Measurements from ENCODE around the gene ZRANB1. TPM values are rescaled to one million over a fixed set of nuclear protein-coding genes. Genes with fewer than 3 reads are reported as not detected.

ZRANB1 gene
- total and polyA plus RNA-seq, 2 of the 13 experiments (the other 11 are each of a cell fraction or from before 2014, with no cell fraction given): 10.3 to 19.6 TPM

DNA sequence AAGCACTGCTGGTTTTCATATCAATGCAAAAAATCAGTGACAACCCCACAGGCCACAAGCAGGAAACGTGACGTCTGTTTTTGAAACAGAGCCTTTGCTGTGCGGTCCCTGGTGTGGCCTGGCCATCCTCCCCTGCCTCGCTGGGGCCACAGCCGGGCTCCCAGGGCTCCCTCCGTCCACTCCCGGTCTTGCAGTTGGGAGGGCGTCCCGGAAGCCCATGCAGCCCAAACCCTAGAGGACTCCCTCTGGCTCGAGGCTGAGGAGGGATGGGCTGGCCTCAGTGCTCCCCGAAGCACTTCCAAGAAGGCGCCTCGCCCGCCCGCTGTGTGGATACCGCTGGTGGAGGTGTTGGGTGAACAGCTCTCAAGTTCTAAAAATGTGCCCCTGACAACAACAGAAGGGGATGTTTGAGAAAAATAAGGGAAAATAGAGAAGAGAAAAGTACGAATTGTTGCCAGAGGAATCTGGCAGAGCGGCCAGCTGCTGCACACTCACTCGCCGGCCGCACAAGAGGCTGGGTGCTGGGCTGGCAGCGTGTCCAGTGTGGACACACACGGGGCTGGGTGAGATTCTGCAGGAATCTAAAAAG, 73.5 kb downstream of the ZRANB1 start:
- Histone ChIP-seq H4K20me1 (ENCODE audit: insufficient read depth, low read length) (no peaks in the 10 kb centered on the region), H3K4me2 (ENCODE audit: low read depth, low read length) (no peak overlapping the region), H3K27ac (ENCODE audit: extremely low read length, insufficient read depth, low read length) (no peak overlapping the region), H3K4me3 (replicated peaks in 1 of 3; ENCODE audit: insufficient read depth in 1 of 3, low read depth in 2 of 3, low read length in 3 of 3) (no peak overlapping the region), H3K79me2 (ENCODE audit: insufficient read depth, low read length) (no peaks in the 10 kb centered on the region), H3K27me3 (ENCODE audit: control insufficient read depth in 1 of 2, insufficient read depth in 2 of 2, low read length in 2 of 2) (peaks cover 12 to 74% of the 10 kb centered on the region in 2 experiments), H3K9me3 (ENCODE audit: low read length) (peaks cover 5% of the 10 kb centered on the region; the same call in 1 of the 2 replicates), H2AFZ (ENCODE audit: low read length) (no peak overlapping the region), H3K9ac (ENCODE audit: insufficient read depth, low read depth, low read length) (no peak overlapping the region), H3K36me3 (replicated peaks in 1 of 2; ENCODE audit: control insufficient read depth in 1 of 2, insufficient read depth in 2 of 2, low read length in 2 of 2) (no peaks in the 10 kb centered on the region), H3K4me1 (ENCODE audit: insufficient read depth, low read length) (no peaks in the 10 kb centered on the region)
- 78% methylated on average over 13 of the region's 23 CpGs for WGBS (ENCODE audit: low lambda C conversion rate)
- FAIRE-seq (no peak), DNase-seq (ENCODE audit: low spot score) (no peak), ATAC-seq (no peak)
- ChIA-PET CTCF (ENCODE audit: low intra/inter-chr PET ratio, low total read pairs) (no interaction called here), POLR2A (no interaction called here)
- TF ChIP-seq ZNF24 (IDR thresholded peaks at IDR 0.05): no peak
- TF ChIP-seq STAG1 (CRISPR knock-in tag; IDR thresholded peaks at IDR 0.05): no peak
- TF ChIP-seq ZNF557 (CRISPR knock-in tag; IDR thresholded peaks at IDR 0.05): no peak
- no peak for TF ChIP-seq MAFK (conservative IDR thresholded peaks at IDR 0.05 in 1 of 2, IDR thresholded peaks at IDR 0.05 in 1 of 2; ENCODE audit: low read length in 2 of 2)
- TF ChIP-seq DNMT3B (CRISPR knock-in tag; conservative IDR thresholded peaks at IDR 0.05): no peak
- TF ChIP-seq, protein P1, sequence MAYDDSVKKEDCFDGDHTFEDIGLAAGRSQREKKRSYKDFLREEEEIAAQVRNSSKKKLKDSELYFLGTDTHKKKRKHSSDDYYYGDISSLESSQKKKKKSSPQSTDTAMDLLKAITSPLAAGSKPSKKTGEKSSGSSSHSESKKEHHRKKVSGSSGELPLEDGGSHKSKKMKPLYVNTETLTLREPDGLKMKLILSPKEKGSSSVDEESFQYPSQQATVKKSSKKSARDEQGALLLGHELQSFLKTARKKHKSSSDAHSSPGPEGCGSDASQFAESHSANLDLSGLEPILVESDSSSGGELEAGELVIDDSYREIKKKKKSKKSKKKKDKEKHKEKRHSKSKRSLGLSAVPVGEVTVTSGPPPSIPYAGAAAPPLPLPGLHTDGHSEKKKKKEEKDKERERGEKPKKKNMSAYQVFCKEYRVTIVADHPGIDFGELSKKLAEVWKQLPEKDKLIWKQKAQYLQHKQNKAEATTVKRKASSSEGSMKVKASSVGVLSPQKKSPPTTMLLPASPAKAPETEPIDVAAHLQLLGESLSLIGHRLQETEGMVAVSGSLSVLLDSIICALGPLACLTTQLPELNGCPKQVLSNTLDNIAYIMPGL (CRISPR knock-in tag; IDR thresholded peaks at IDR 0.05; ENCODE audit: borderline replicate concordance in 1 of 2, low read depth in 1 of 2): no peak
- no peak for TF ChIP-seq DMAP1 (CRISPR knock-in tag; IDR thresholded peaks at IDR 0.05)
- TF ChIP-seq TAF1 (CRISPR knock-in tag; IDR thresholded peaks at IDR 0.05): no peak
- intact Hi-C loops (cut with micrococcal nuclease; ENCODE audit: unreplicated experiment) (no loop called here), in situ Hi-C loops (cut with HindIII; ENCODE audit: extremely low pct_ligation_motif_present, low pct_unique_long_range_greater_than_20kb) (no loop called here)
- no TSS peak for BruUV-seq (replicated peaks)

Data from HepG2 (cell line).